ENCODE results near the gene SH3TC1.

Gene SH3TC1

DNA sequence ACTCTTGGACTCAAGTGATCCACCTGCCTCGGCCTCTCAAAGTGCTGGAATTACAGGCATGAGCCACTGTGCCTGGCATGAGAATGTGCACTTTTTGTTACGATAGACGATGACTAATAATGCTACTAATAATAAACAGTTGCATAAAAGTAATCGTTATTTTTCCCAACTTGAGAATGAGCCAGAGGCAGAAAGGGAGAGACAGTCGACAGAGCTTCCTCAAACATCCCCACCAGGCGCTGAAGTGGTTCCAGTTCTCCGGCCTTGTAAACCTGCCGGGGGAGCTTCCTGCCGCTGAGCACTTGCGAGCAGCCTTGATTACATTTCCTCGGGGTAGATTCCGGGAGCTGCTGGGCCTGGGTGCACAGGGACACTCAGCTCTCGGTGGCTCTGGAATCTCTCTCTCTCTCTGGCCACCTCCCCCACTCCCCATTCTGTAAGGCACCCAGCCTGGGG is 61.6 kb downstream of the SH3TC1 start:
- DNase-seq (ENCODE audit: low read depth, low spot score), result no peak

DNA sequence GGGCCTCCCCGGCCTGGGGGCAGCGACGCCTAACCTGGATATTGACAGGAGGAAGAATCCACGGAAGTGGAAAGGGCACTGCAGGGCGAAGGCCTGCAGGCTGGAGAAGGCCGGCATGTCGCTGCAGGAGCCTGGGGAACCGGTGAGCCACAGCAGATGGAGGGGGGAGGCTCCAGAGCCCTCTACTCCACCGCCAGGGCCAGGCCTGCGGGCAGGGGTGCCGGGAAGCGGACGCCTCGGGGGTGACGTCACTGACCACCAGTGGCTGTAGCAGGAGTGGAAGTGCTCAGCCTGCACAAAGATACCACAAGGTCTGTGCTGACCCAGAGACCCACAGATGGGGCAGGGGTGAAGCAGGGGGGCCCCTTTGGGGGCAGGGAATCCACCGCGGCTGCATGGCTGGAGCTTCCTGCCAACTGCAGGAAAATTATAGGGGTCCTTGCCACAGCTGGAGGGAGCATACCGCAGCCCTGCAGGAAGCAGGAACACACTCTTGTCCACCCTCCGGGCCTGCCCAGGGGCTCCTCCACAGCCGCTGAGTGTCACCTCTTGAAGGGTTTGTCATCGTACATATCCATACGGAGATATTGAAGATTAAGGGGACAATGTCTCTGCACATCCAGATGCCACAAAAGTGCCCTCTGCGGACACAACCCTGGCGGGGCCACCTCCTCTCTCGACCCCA is 62.9 kb downstream of the SH3TC1 start:
- DNase-seq (ENCODE audit: low read depth, low spot score), result no peak

GRCh38 chr4:8262637-8263322 is 63.7 kb downstream of the SH3TC1 start:
- no peak for DNase-seq (ENCODE audit: low read depth, low spot score)

DNA sequence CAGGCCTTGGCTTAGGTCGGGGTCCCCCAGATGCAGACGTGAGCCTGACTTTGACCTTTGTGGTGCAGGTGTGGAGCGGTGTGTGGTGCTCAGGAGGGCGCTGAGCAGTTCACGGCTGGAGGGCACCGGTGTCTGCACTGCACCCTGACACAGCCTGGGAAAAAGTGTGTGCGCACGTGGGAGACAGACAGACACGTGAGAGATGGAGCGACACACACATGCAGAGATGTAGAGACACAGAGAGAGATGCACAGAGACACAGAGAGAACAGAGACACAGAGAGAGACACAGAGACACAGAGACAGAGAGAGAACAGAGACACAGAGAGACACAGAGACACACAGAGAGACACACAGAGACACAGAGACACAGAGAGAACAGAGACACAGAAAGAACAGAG is 64.3 kb downstream of the SH3TC1 start:
- DNase-seq (ENCODE audit: low read depth, low spot score), result no peak

- DNase-seq (ENCODE audit: low read depth, low spot score), result no peak
Observed at GRCh38 chr4:8264106-8264505, 65.0 kb downstream of the SH3TC1 start.

GRCh38 chr4:8265171-8265929 is 66.3 kb downstream of the SH3TC1 start:
- no peak for DNase-seq (ENCODE audit: low read depth, low spot score)

DNA sequence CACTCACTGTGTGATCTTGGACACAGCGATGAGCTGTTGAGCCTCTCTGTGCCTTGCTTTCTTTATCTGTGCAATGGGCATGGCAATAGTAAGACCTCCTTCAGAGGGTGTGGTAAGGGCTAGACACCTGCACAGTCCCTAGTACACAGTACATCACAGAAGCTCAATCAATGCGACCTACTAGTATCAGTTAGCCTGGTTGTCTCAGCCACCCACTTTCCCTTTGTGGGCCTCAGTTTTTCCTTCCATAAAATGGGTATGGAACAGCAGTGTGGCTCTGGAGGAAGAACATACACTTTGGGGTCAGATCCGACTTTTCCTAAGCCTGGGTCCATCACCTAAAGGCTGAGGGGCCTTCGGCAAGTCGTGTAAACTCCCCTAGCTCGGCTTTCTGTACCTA is 67.0 kb downstream of the SH3TC1 start:
- DNase-seq (ENCODE audit: low read depth, low spot score), result no peak

DNA sequence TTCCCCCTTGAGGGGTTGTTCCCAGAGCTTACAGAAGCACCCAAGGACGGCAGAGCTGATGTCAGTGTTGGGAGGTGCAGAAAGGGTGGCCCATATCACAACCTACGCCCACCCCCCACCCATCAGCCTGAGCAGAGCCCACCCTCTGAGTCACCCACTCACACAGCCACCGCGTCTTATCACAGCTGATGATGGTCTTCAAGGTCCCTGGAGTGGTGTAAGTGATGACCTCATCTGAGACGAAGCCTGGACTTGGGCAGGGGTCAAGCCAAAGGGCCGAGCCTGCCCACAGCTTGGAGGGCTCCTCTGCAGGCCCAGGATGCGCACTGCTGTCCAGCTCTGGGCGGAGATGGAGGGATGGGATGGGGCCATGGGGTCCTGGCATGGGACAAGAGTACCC is 67.4 kb downstream of the SH3TC1 start:
- no peak for DNase-seq (ENCODE audit: low read depth, low spot score)

- no peak for DNase-seq (ENCODE audit: low read depth, low spot score)
Observed at GRCh38 chr4:8267077-8267476, 68.0 kb downstream of the SH3TC1 start.

- DNase-seq (ENCODE audit: low read depth, low spot score), result no peak
Observed at GRCh38 chr4:8268211-8268610, 69.1 kb downstream of the SH3TC1 start.

GRCh38 chr4:8268901-8269534 is 69.9 kb downstream of the SH3TC1 start:
- DNase-seq (ENCODE audit: low read depth, low spot score), result no peak

DNA sequence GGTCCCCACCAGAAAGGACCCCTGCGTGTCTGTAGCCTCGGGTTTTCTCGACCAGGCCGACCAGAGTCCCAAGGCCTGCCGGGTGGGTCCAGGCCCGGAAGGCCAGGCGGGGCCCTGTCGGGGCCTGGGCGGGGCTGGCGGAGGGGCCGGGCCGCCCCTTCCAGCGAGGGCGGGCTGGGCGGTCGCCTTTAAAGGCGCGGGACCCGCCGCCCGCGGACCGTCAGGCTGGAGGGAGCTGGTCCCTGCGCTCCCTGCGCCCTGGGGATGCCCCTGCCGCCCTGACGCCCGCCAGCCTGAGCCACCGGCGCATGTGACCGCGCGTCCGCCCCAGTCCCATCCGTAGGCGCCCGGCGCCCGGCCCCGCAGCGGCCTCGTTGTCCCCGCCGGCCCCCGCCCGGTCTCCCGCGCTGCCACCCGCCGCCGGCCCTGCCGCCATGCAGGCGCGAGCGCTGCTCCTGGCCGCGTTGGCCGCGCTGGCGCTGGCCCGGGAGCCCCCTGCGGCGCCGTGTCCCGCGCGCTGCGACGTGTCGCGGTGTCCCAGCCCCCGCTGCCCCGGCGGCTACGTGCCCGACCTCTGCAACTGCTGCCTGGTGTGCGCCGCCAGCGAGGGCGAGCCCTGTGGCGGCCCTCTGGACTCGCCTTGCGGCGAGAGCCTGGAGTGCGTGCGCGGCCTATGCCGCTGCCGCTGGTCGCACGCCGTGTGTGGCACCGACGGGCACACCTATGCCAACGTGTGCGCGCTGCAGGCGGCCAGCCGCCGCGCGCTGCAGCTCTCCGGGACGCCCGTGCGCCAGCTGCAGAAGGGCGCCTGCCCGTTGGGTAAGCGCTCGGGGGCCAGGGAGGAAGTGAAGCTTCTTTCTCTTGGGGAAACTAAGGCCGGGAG is 70.7 kb downstream of the SH3TC1 start, which contains the start of gene HTRA3:
TSS of gene HTRA3 (plus strand) at position 220 of the 883 bp plus-strand sequence. CDS start at position 435, 215 bp downstream.
- DNase-seq (ENCODE audit: low read depth, low spot score), result no peak

GRCh38 chr4:8270418-8270771 is 71.3 kb downstream of the SH3TC1 start:
- DNase-seq (ENCODE audit: low read depth, low spot score), result no peak

- DNase-seq (ENCODE audit: low read depth, low spot score), result no peak
Observed at GRCh38 chr4:8270912-8271815, 72.1 kb downstream of the SH3TC1 start.

GRCh38 chr4:8271821-8272220 is 72.7 kb downstream of the SH3TC1 start:
- no peak for DNase-seq (ENCODE audit: low read depth, low spot score)

- no peak for DNase-seq (ENCODE audit: low read depth, low spot score)
Observed at GRCh38 chr4:8272472-8273428, 73.7 kb downstream of the SH3TC1 start.

DNA sequence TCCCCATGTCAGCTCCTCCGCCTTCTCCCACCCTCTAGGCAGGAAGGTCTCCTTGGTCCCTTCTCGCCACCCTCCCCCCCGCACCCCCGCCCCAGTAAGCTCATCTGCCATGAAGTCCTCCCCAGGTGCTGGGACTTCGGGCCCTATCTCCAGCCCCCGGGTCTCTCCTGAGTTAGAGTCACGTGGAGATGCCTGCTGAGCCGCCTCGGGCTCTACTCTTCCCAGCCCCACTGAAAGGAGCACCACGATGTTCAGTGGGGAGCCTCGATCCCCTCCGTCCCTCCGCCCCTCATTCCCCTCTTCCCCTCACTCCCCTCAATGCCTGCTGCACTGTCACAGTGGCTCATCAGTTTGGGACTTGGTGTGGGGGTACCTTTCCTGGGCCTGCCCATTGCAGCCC is 74.4 kb downstream of the SH3TC1 start:
- no peak for DNase-seq (ENCODE audit: low read depth, low spot score)

DNA sequence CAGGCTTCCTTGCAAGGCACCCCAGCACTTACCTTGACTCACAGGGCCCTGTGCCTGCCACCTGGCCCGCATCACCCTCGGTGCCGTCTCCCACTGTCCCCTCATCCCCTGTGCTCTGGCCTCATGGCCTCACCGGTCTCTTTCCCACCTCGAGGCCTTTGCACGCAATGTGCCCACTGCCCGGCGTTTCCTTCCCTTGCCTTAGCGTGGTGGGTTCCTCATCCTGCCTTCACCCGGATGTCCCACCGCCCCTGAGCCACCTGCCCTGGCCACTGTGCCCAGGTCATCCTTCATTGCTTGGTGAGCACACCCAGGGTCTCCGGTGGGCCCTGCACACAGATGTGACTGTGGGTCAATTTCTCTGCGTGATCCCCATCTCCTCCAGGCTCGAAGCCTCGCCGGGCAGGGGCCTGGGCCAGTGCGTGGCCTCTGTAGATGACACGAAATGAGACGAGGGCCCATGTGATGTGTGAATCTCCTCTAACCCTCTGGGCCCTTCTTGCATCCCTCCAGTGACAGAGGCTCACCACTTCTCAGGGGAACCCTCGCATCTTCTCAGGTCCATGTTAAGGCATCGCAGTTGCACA is 75.1 kb downstream of the SH3TC1 start:
- no peak for DNase-seq (ENCODE audit: low read depth, low spot score)
